Measurements from ENCODE around the gene CCN6.

DNA sequence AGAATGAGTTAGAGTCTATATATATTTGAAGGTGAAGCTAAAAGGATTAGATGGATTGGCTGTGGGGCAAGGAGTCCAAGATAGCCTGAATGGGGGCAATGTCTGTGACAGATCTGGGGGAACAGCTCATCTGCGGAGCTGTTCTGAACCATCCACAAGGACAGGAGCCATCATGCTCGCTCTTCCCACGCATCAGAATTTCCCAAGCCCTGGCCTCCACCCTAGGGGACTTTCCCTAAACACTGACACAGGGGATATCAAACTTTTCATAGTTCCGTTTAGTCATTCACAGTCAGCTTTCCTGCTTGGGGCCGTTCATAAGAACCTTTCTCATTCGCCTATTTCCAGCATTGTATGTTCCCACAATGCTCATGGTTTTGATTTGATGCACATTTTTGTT, 37.6 kb upstream of the CCN6 start:
- TF ChIP-seq, protein P1, sequence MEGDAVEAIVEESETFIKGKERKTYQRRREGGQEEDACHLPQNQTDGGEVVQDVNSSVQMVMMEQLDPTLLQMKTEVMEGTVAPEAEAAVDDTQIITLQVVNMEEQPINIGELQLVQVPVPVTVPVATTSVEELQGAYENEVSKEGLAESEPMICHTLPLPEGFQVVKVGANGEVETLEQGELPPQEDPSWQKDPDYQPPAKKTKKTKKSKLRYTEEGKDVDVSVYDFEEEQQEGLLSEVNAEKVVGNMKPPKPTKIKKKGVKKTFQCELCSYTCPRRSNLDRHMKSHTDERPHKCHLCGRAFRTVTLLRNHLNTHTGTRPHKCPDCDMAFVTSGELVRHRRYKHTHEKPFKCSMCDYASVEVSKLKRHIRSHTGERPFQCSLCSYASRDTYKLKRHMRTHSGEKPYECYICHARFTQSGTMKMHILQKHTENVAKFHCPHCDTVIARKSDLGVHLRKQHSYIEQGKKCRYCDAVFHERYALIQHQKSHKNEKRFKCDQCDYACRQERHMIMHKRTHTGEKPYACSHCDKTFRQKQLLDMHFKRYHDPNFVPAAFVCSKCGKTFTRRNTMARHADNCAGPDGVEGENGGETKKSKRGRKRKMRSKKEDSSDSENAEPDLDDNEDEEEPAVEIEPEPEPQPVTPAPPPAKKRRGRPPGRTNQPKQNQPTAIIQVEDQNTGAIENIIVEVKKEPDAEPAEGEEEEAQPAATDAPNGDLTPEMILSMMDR (IDR thresholded peaks at IDR 0.05; ENCODE audit: insufficient read depth, low read length) = no peak
- no peak for TF ChIP-seq POLR2AphosphoS5 (IDR thresholded peaks at IDR 0.05; ENCODE audit: low read depth)
- TF ChIP-seq, protein P2, sequence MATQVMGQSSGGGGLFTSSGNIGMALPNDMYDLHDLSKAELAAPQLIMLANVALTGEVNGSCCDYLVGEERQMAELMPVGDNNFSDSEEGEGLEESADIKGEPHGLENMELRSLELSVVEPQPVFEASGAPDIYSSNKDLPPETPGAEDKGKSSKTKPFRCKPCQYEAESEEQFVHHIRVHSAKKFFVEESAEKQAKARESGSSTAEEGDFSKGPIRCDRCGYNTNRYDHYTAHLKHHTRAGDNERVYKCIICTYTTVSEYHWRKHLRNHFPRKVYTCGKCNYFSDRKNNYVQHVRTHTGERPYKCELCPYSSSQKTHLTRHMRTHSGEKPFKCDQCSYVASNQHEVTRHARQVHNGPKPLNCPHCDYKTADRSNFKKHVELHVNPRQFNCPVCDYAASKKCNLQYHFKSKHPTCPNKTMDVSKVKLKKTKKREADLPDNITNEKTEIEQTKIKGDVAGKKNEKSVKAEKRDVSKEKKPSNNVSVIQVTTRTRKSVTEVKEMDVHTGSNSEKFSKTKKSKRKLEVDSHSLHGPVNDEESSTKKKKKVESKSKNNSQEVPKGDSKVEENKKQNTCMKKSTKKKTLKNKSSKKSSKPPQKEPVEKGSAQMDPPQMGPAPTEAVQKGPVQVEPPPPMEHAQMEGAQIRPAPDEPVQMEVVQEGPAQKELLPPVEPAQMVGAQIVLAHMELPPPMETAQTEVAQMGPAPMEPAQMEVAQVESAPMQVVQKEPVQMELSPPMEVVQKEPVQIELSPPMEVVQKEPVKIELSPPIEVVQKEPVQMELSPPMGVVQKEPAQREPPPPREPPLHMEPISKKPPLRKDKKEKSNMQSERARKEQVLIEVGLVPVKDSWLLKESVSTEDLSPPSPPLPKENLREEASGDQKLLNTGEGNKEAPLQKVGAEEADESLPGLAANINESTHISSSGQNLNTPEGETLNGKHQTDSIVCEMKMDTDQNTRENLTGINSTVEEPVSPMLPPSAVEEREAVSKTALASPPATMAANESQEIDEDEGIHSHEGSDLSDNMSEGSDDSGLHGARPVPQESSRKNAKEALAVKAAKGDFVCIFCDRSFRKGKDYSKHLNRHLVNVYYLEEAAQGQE (IDR thresholded peaks at IDR 0.05; ENCODE audit: insufficient replicate concordance, low read depth) = no peak
- no peak for TF ChIP-seq SPI1 (IDR thresholded peaks at IDR 0.05; ENCODE audit: borderline replicate concordance, low read depth)
- no peak for TF ChIP-seq GABPA (IDR thresholded peaks at IDR 0.05; ENCODE audit: low read depth)
